Nephron (organoid): ENCODE data around the gene EXO1.

Experiments
- H3K27ac Mint-ChIP-seq, 3 experiments: 2 replicates each; pipeline ENCODE4 v1.8.0; 2020; ENCODE audit warnings: mixed read lengths in 3 of 3, mild to moderate bottlenecking in 2 of 3, moderate library complexity in 1 of 3
- H3K27me3 Mint-ChIP-seq: 2 replicates; pipeline ENCODE4 v1.8.0; 2021; ENCODE audit warnings: low read depth, mild to moderate bottlenecking, moderate library complexity, mixed read lengths
- H3K36me3 Mint-ChIP-seq: 2 replicates; pipeline ENCODE4 v1.8.0; 2020; ENCODE audit warnings: low read depth, mixed read lengths
- H3K4me1 Mint-ChIP-seq: 2 replicates; pipeline ENCODE4 v1.8.0; 2020; ENCODE audit warnings: mixed read lengths
- H3K4me3 Mint-ChIP-seq, 3 experiments: 2 replicates each; pipeline ENCODE4 v1.8.0; 2020; ENCODE audit warnings: mild to moderate bottlenecking in 3 of 3, mixed read lengths in 3 of 3, moderate library complexity in 2 of 3
- H3K9me3 Mint-ChIP-seq: 2 replicates; pipeline ENCODE4 v1.8.0; 2020; ENCODE audit warnings: mixed read lengths
- TF ChIP-seq, protein P1 (sequence below), 3 experiments: fragments of 200-600 bp; sonication (generic); IDR thresholded peaks; one replicate each; pipeline ENCODE4 v1.5.0; 2021; ENCODE audit warnings: antibody characterized with exemption in 3 of 3; ENCODE audit not compliant: unreplicated experiment in 3 of 3

Gene EXO1

DNA sequence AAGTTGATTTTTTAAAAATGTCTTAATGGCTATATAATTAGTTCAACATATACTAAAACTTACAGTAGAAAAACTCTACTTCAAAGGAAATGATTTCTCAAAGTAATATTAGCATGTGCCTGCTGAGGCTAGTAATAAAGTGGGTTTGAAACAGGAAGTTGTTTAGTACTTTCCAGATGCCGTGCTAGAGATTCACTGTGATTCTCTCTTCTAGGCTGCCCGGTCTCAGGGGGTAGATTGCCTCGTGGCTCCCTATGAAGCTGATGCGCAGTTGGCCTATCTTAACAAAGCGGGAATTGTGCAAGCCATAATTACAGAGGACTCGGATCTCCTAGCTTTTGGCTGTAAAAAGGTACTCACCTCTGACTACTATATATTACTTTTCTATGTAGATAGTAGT is 9.1 kb downstream of the EXO1 start:
- Mint-ChIP-seq H3K4me1 (no peaks in the 10 kb centered on the region), H3K27ac (no peak overlapping the region), H3K27me3 (no peaks in the 10 kb centered on the region), H3K36me3 (peaks cover 18% of the 10 kb centered on the region), H3K9me3 (no peaks in the 10 kb centered on the region), H3K4me3 (no peak overlapping the region)
- TF ChIP-seq, protein P1, sequence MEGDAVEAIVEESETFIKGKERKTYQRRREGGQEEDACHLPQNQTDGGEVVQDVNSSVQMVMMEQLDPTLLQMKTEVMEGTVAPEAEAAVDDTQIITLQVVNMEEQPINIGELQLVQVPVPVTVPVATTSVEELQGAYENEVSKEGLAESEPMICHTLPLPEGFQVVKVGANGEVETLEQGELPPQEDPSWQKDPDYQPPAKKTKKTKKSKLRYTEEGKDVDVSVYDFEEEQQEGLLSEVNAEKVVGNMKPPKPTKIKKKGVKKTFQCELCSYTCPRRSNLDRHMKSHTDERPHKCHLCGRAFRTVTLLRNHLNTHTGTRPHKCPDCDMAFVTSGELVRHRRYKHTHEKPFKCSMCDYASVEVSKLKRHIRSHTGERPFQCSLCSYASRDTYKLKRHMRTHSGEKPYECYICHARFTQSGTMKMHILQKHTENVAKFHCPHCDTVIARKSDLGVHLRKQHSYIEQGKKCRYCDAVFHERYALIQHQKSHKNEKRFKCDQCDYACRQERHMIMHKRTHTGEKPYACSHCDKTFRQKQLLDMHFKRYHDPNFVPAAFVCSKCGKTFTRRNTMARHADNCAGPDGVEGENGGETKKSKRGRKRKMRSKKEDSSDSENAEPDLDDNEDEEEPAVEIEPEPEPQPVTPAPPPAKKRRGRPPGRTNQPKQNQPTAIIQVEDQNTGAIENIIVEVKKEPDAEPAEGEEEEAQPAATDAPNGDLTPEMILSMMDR (IDR thresholded peaks at IDR 0.05; ENCODE audit: unreplicated experiment in 3 of 3): no peak

DNA sequence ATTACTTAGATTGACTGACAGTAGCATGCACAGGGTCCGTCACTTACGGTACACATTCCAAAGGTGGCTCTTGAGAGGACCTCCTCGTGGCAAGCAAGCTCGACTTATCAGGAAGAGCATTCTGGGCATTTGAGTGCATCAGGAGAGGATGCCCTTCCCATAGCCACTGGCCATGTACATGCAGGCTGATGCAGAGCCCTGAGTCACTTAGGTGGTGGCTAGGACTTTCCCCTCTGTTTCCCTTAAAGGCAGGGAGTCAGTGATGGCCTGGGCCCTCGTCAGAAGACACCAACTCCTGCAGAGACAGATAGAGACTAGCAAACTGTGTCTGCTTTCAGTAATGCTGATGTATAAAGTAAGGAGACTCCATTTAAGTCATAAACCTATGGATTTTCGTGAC is 12.9 kb downstream of the EXO1 start:
- no peak overlapping the region for H3K27ac Mint-ChIP-seq
- peaks cover 8% of the 10 kb centered on the region for H3K36me3 Mint-ChIP-seq
- TF ChIP-seq, protein P1 (IDR thresholded peaks at IDR 0.05; ENCODE audit: unreplicated experiment in 3 of 3): no peak
- no peak overlapping the region for H3K4me3 Mint-ChIP-seq
- H3K9me3 Mint-ChIP-seq: no peaks in the 10 kb centered on the region
- H3K4me1 Mint-ChIP-seq: no peaks in the 10 kb centered on the region
- H3K27me3 Mint-ChIP-seq: no peaks in the 10 kb centered on the region

DNA sequence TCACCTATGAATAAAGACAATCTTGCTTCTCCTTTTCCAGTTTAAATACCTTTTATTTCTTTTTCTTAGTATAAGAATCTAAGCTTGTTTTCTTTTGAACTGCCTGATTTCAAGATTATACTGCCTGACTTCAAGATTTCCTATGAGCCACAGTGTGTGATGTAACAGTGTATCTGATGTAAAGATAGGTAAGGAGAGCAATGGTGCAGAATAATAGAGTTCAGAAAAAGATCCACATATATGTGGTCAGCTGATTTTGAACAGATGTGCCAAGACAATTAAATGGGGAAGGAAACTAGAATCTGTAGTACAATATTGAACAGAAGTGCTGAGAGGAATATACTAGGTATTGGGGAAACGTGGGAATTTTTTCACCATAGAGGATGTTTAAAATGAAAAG is 21.0 kb downstream of the EXO1 start:
- Mint-ChIP-seq H3K36me3 (peaks cover 21% of the 10 kb centered on the region), H3K27ac (peak overlapping the region in 1 of 3 experiments; percentile 21), H3K4me3 (no peak overlapping the region), H3K9me3 (no peaks in the 10 kb centered on the region), H3K4me1 (peaks cover 10% of the 10 kb centered on the region), H3K27me3 (no peaks in the 10 kb centered on the region)
- TF ChIP-seq, protein P1 (IDR thresholded peaks at IDR 0.05; ENCODE audit: unreplicated experiment in 3 of 3): no peak

DNA sequence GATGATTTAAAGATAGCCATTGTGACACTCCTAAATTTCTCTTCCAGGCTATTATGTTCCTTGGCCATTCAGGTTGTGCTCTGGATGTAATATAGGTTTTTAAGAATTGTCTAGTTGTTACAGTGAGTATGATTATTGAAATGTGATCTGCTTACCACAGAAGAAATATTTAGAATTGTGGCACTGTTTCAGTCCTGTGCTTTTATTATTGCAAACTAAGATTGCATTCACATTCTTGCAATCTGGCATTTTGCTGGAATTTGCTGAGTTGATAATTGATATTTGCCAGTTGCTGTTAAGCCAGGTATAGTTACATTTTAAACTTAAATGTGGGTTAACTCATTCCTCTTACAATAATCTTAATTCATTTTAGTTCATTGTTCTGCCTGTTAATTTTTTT is 22.3 kb downstream of the EXO1 start:
- H3K9me3 Mint-ChIP-seq: no peaks in the 10 kb centered on the region
- H3K27ac Mint-ChIP-seq: peak overlapping the region; percentile 62 to 88 (median 88)
- H3K4me1 Mint-ChIP-seq: peaks cover 10% of the 10 kb centered on the region
- TF ChIP-seq, protein P1 (IDR thresholded peaks at IDR 0.05; ENCODE audit: unreplicated experiment in 3 of 3): no peak
- no peak overlapping the region for H3K4me3 Mint-ChIP-seq
- H3K36me3 Mint-ChIP-seq: peaks cover 21% of the 10 kb centered on the region
- no peaks in the 10 kb centered on the region for H3K27me3 Mint-ChIP-seq

DNA sequence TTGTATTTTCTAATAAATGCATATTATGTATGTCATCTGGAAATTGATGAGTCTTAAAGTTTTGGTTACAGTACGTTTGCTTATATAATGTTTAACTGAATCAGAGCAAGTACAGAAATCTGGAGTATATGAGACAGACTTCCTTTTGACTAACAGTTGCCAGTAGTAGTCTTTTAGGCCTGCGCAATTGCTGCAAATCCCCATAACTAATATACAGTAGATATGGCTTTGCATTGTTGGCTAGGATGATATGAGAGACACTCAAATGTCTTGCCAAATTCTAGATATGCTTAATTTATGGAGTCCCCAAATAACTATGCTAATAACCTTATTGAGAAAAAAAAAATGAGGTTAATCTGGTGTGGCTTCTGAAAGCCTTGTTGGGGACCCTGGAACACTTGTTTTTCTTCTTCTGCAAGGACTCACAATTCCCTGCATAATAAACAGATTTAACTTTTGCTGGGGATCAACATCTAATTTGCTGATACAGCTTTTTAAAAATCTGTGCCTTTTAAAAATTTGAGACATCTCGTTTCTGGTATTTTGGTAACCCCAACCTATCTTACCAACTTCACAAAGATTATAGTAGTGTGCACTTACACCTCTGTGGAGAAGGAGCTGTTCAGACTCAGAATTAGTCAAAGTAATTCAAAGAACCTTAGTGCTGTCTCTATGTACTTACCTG is 22.9 kb downstream of the EXO1 start:
- TF ChIP-seq, protein P1 (IDR thresholded peaks at IDR 0.05; ENCODE audit: unreplicated experiment in 3 of 3): no peak
- Mint-ChIP-seq H3K27ac (peak overlapping the region; percentile 62 to 88 (median 88)), H3K36me3 (peaks cover 21% of the 10 kb centered on the region), H3K9me3 (no peaks in the 10 kb centered on the region), H3K4me3 (no peak overlapping the region), H3K4me1 (peaks cover 10% of the 10 kb centered on the region), H3K27me3 (no peaks in the 10 kb centered on the region)

DNA sequence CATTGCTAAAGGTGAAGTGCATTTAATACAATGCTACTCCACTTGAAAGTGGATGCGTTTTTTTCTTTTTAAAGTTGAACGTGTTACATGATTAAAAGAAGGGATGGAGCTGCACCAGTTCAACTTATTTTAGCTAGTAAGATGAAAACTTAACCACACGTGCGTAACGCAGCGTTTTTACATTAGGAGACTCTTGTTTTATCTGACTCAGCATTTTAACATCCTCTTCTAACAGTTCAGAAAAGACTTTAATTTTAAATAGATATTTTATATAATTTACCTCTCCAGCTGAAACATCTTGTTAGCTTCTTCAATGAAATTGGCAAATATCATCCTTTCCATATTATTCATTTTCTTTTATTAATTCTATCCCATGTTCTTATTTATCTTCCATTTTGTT is 33.4 kb downstream of the EXO1 start:
- Mint-ChIP-seq H3K36me3 (peaks cover 27% of the 10 kb centered on the region), H3K27ac (no peak overlapping the region), H3K27me3 (no peaks in the 10 kb centered on the region), H3K4me1 (no peaks in the 10 kb centered on the region), H3K9me3 (no peaks in the 10 kb centered on the region), H3K4me3 (no peak overlapping the region)
- TF ChIP-seq, protein P1 (IDR thresholded peaks at IDR 0.05; ENCODE audit: unreplicated experiment in 3 of 3): no peak
